GM18909 (cell line): ENCODE measurements around the gene FAM83F.

Source experiments
- ATAC-seq: cut with Tn5 transposase; IDR thresholded peaks from one replicate; pipeline ENCODE4 v1.9.1; 2021; ENCODE audit warnings: mild to moderate bottlenecking; ENCODE audit not compliant: unreplicated experiment, poor library complexity

FAM83F gene

DNA sequence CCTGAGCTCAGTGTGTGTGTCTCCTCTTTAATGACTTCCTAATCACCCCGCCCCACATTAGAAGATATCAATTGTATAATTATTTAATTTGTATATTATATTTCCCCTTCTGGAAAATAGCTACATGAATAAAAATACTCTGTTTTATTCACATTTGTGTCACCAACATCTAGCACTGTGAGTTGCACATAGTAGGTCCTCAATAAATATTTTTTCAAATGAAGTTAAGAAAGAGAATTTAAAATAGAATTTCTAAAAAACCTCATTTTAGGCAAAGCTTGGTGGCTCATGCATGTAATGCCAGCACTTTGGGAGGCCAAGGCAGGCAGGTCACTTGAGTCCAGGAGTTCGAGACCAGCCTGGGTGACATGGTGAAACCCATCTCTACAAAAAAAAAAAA, 59.7 kb downstream of the FAM83F start:
- ATAC-seq = no peak

DNA sequence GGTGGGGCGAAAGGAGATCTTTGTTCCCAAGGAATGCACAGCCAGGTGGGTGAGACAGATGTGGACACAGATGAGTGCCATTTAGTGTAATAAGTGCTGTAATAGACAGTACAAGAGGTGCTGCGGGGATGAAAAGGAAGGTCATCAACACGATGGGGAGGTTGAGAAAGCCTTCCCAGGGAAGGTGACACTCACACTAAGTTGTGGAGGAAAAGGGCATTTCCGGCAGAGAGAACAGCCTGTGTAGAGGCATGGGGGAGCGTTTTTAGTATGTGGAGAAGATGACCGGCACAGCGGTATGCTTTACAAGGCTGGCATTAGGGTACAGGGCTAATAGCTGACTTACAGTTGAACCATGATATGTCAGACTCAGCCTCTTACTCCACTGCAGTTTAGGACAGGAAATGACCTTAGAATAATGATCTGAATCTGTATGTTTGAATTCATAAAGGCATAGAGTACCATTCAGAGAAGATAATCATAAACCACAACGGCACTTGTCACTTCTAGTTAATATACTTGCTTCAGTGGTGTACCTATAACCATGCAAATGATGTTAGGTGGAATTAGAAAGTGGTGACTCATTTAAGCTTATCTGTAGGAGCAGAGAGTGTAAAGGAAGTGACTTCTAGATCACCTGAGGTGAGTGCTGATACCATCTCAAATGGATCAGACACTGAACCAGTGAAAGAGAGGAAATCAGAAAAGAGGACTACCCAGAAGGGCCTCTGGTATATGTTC, 60.6 kb downstream of the FAM83F start:
- ATAC-seq = peak; percentile 87

DNA sequence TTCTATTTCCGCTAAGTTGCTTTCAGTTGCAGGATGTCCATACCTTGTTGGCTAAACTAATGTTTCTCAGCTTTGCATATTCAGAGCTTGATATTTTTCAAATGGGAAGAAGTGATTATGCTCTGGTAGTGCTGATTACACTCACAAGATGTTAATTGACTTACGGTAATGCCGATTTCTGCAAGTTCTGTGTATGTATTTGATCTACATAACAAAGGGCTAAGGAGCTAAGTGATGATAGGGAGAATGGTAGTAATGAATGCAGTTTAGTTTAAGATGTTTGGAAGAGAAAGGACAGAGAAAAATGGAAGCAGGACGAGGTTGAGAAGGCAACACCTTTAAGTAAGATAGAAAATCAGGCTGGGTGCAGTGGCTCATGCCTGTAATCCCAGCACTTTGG, 61.4 kb downstream of the FAM83F start:
- ATAC-seq = no peak

- ATAC-seq = no peak
Observed at GRCh38 chr22:40056559-40056958, 61.8 kb downstream of the FAM83F start.

GRCh38 chr22:40057652-40058051, 62.9 kb downstream of the FAM83F start:
- no peak for ATAC-seq

- ATAC-seq = no peak
Observed at GRCh38 chr22:40058265-40058664, 63.5 kb downstream of the FAM83F start.

DNA sequence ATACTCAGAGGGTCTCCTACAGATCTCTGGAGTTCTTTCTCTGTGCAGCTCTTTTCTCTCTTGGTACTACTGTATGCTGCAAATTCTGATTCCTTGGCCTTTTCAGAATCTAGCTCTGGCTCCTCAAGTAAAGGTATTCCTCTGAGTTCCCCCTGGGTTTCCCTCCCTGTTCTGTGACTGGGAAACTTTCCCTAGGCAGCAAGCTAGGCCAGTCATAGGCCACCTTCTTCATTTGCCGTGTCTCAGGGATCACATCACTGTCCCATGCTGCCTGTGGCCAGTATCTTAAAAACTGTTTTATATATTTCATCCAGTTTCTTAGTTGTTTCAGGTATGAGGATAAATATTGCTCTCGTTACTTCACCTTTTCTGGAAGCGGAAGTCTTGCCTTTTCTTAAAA, 71.2 kb downstream of the FAM83F start:
- ATAC-seq = no peak

- ATAC-seq = no peak
Observed at GRCh38 chr22:40067639-40068038, 72.9 kb downstream of the FAM83F start.

DNA sequence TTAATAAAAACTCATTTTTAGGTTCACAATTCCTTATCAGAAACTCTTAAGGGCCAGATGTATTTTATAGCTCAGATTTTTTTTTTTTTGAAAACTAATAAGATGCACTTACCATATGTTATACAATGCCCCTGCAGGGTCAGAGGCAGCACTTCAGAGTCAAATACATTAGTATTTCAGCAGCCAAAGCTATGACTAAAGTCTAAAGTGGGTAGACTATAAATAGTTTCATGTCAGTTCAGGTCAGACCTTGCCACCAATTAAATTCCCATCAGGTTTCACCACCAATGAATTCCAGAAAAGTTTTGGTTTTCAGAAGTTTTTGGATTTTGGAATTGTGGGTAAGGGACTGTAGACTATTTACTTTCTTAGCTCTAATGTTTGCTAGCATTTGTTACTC, 75.9 kb downstream of the FAM83F start:
- ATAC-seq = no peak

GRCh38 chr22:40071720-40072119, 77.0 kb downstream of the FAM83F start:
- ATAC-seq = no peak

DNA sequence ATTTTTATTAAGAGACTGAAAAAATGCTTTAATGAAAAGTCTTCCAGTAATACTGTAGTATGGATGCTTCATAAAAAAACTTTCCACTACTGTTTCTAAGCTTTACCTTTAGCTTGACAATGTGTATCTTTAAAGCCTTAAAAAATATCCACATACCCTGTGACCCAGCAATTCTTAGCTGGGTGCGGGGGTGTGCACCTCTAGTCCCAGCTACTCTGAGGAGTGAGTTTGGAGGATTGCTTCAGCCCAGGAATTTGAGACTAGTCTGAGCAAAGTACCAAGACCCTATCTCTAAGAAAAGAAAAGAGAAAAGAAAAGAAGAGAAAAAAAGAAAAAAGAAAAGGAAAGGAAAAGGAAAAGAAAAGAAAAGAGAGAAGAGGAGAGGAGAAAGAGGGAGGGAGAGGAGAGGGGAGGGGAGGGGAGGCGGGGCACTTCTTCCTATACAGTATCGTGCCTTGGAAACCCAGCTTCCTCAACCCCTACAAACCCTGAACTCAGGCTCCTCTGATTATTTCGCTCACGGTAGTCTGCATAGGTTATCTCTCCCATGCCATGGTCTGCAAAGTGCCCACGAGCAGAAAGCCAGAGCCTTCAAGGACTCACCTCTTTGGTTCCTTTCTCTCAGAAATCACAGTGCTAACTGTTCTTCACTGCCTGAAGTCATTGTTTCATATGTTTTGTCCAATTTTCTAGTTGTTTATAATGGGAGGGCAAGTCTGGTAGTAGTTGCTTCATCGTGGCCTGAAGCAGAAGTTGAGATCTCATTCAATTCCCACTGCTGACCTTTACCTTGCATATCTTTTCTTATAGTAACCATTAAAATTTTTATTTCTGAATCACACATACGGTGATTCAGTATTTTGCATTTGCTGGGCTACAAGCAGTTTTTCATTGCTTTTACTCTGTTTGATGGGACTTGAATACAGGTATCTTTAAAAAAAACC, 82.2 kb downstream of the FAM83F start:
- ATAC-seq = no peak

- ATAC-seq = no peak
Observed at GRCh38 chr22:40077646-40078016, 82.9 kb downstream of the FAM83F start.

DNA sequence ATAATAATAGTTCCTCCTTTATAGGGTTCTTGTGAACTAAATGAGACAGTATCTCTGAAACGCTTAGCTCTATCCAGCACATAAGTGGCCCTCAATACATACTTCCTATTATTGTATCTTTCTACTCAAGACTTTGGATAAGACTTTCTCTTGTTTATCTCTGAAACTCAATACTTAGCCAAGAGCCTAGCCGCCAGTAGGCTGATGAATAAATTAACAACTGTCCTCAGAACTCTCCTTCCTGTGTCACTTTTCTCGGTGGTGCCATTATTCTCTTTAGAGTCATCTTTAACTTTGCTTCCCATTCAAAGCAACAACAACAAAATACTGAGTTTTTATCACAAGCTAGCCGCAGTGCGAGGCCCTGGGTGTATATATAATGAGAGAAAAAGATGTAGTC, 86.9 kb downstream of the FAM83F start:
- no peak for ATAC-seq

GRCh38 chr22:40082184-40082583, 87.4 kb downstream of the FAM83F start:
- no peak for ATAC-seq

GRCh38 chr22:40083794-40084193, 89.0 kb downstream of the FAM83F start:
- no peak for ATAC-seq

- ATAC-seq = no peak
Observed at GRCh38 chr22:40084246-40084645, 89.5 kb downstream of the FAM83F start.

GRCh38 chr22:40088818-40089217, 94.1 kb downstream of the FAM83F start:
- ATAC-seq = no peak
